SK-N-SH (cell line): Measurements from ENCODE around the gene PPP1R12B.
"Not testable (repeated sequence)": the region's sequence is repeated elsewhere in the genome, so short reads cannot be mapped to it uniquely, and the experiment has no call there.

Source experiments
- EZH2phosphoT487 ChIP-seq: fragments of 200-600 bp; sonication (generic); IDR thresholded peaks from 2 replicates; pipeline ENCODE4 v1.6.1; 2017; ENCODE audit warnings: low read depth, mixed run types, mild to moderate bottlenecking, antibody characterized with exemption, moderate library complexity, borderline replicate concordance
- RAD21 ChIP-seq: IDR thresholded peaks from 2 replicates; pipeline ENCODE4 v1.6.1; 2012; ENCODE audit warnings: mild to moderate bottlenecking, low read length
- SIN3A ChIP-seq: IDR thresholded peaks from 2 replicates; pipeline ENCODE4 v1.6.1; 2012; ENCODE audit warnings: low read depth, mild to moderate bottlenecking, low read length, moderate library complexity, borderline replicate concordance
- TF ChIP-seq, protein P1 (sequence below): IDR thresholded peaks from 2 replicates; pipeline ENCODE4 v1.4.0; 2012; ENCODE audit warnings: low read depth

DNA sequence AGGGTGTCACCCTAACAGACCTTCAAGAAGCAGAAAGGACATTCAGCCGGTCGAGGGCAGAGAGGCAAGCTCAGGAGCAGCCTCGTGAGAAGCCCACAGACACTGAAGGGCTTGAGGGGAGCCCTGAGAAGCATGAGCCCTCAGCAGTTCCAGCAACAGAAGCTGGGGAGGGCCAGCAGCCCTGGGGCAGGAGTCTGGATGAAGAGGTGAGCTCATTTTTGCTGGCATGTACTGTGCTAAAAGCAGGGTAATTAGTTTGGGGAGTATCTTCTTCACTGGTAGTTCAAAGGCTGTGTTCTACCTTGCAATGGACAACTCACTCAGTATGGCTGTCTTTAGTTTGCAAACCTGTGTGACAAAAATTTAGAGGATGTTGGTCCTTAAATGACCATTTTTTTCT is 144.6 kb downstream of the PPP1R12B start:
- TF ChIP-seq, protein P1, sequence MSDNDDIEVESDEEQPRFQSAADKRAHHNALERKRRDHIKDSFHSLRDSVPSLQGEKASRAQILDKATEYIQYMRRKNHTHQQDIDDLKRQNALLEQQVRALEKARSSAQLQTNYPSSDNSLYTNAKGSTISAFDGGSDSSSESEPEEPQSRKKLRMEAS: not testable (repeated sequence)
- TF ChIP-seq EZH2phosphoT487, RAD21, SIN3A: not testable (repeated sequence)
